ENCODE results near the gene SND1. TPM values are rescaled to one million over a fixed set of nuclear protein-coding genes. Genes with fewer than 3 reads are reported as not detected.

Gene SND1
- total and polyA plus RNA-seq, 2 donors (not counting 3 experiments of a cell fraction or from before 2014, with no cell fraction given): 116 to 249 TPM

DNA sequence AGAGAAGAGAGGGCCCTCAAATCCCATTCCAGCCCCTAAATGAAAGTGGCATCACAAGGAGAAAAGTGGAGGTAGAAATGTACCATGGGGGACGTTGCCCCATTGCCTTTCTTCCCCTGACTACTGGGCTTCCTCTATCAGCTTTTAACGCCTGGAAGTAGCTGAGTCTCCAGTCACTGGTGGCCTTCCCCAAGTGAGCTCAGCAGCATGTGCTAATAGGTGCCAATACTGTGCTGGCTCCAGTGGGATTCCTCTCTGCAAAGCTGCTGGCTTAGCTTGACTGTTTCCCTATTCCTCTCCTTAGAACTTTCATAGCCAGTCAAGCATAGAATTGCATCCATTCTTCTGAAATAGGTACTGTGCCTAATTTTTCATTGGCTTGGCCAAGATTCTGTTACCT lies 346.7 kb downstream of the SND1 start:
- H3K9me1 ChIP-seq (replicated peaks; ENCODE audit: control insufficient read depth, extremely low read depth, insufficient read depth, low read length): no peaks in the 10 kb centered on the region
- FAIRE-seq (no peak), DNase-seq (ENCODE audit: low read depth, low spot score) (no peak)
- TF ChIP-seq JUN (IDR thresholded peaks at IDR 0.05; ENCODE audit: borderline replicate concordance, insufficient read depth, insufficient read length, low read depth) (no peak), POLR2A (IDR thresholded peaks at IDR 0.05; ENCODE audit: low read depth, low read length) (no peak), FOS (IDR thresholded peaks at IDR 0.05; ENCODE audit: borderline replicate concordance, insufficient read depth, low read length) (no peak), POLR2AphosphoS5 (IDR thresholded peaks at IDR 0.05; ENCODE audit: insufficient read depth, low read depth, low read length) (no peak), EZH2 (IDR thresholded peaks at IDR 0.05; ENCODE audit: borderline replicate concordance, low read depth, low read length, severe bottlenecking) (no peak)
- TF ChIP-seq, protein P1, sequence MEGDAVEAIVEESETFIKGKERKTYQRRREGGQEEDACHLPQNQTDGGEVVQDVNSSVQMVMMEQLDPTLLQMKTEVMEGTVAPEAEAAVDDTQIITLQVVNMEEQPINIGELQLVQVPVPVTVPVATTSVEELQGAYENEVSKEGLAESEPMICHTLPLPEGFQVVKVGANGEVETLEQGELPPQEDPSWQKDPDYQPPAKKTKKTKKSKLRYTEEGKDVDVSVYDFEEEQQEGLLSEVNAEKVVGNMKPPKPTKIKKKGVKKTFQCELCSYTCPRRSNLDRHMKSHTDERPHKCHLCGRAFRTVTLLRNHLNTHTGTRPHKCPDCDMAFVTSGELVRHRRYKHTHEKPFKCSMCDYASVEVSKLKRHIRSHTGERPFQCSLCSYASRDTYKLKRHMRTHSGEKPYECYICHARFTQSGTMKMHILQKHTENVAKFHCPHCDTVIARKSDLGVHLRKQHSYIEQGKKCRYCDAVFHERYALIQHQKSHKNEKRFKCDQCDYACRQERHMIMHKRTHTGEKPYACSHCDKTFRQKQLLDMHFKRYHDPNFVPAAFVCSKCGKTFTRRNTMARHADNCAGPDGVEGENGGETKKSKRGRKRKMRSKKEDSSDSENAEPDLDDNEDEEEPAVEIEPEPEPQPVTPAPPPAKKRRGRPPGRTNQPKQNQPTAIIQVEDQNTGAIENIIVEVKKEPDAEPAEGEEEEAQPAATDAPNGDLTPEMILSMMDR (IDR thresholded peaks at IDR 0.05; ENCODE audit: extremely low read depth in 1 of 2, insufficient read depth in 1 of 2, low read depth in 1 of 2, low read length in 2 of 2): no peak
- TF ChIP-seq, protein P2, sequence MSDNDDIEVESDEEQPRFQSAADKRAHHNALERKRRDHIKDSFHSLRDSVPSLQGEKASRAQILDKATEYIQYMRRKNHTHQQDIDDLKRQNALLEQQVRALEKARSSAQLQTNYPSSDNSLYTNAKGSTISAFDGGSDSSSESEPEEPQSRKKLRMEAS (IDR thresholded peaks at IDR 0.05; ENCODE audit: insufficient read depth, insufficient read length): no peak
- H3K9ac ChIP-seq (replicated peaks; ENCODE audit: extremely low read depth, insufficient read depth, low read length): no peak overlapping the region
- CTCF ChIA-PET: interaction anchor here (0.9 kb wide), 1 partner anchor 26 kb away, joined by 4 read pairs; no protein-coding TSS in a partner anchor
- H3K4me2 ChIP-seq (ENCODE audit: insufficient read depth, low read length): no peak overlapping the region
- no peaks in the 10 kb centered on the region for H3K4me1 ChIP-seq (ENCODE audit: control insufficient read depth, extremely low read depth, insufficient read depth, low read length)
- H3K79me2 ChIP-seq (ENCODE audit: control insufficient read depth, insufficient read depth, low read length): no peaks in the 10 kb centered on the region
- POLR2A ChIA-PET: no interaction called here
- peaks cover 0 to 2% of the 10 kb centered on the region in 2 experiments for H3K36me3 ChIP-seq (ENCODE audit: control insufficient read depth in 2 of 2, extremely low read depth in 1 of 2, insufficient read depth in 2 of 2, low read length in 2 of 2)
- intact Hi-C loops (cut with micrococcal nuclease) (no loop called here), dilution Hi-C loops (cut with MboI; ENCODE audit: extremely low pct_ligation_motif_present, low sequenced_read_pairs) (no loop called here)
- no peaks in the 10 kb centered on the region for H3K9me3 ChIP-seq (replicated peaks; ENCODE audit: control insufficient read depth, insufficient read depth, low read length)
- peaks cover 4% of the 10 kb centered on the region for H4K20me1 ChIP-seq (replicated peaks; ENCODE audit: control insufficient read depth, extremely low read depth, insufficient read depth, low read length)
- no peak overlapping the region for H3K27ac ChIP-seq (ENCODE audit: insufficient read depth, low read depth, low read length)
- H3K27me3 ChIP-seq (ENCODE audit: control insufficient read depth in 2 of 2, insufficient read depth in 2 of 2, low read length in 2 of 2): no peaks in the 10 kb centered on the region
- no peak overlapping the region for H3K4me3 ChIP-seq (replicated peaks in 1 of 3; ENCODE audit: insufficient read depth in 1 of 3, low read depth in 1 of 3, low read length in 3 of 3)
- no peak overlapping the region for H2AFZ ChIP-seq (ENCODE audit: low read depth, low read length)
- BruUV-seq (replicated peaks): no TSS peak

Data from endothelial cell of umbilical vein (primary cell).